Stromal cell of bone marrow (primary cell): Measurements from ENCODE around the gene EFCAB13.
"Not testable (repeated sequence)": the region's sequence is repeated elsewhere in the genome, so short reads cannot be mapped to it uniquely, and the experiment has no call there.

Experiments used
- DNase-seq: peaks from one replicate; pipeline ENCODE4 v3.0.0-alpha.2; 2012; ENCODE audit warnings: low read depth

EFCAB13 gene

GRCh38 chr17:47325176-47325575 lies 1.4 kb downstream of the EFCAB13 start:
- no peak for DNase-seq

- DNase-seq, result no peak
These were observed 6.8 kb downstream of the EFCAB13 start for GRCh38 chr17:47330548-47330947.

GRCh38 chr17:47332287-47332686 lies 8.5 kb downstream of the EFCAB13 start:
- no peak for DNase-seq

GRCh38 chr17:47335101-47335936 lies 11.6 kb downstream of the EFCAB13 start:
- no peak for DNase-seq

DNA sequence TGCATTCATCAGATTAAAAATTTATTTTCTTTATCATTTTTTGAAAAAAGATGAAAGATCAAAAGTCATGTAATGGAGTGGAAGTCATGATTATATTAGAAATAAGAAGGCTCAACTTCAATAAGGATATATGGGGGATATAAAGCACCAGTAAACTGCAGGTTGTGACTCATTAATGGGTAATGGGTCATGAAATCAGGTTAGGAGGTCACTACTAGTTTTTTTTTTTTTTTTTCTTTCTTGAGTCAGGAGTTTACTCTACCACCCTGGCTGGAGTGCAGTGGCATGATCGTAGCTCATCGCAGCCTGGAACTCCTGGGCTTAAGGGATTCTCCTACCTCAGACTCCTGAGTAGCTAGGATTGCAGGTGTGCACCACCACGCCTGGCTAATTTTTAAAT lies 14.3 kb downstream of the EFCAB13 start:
- DNase-seq, result no peak

- DNase-seq, result no peak
These were observed 29.1 kb downstream of the EFCAB13 start for GRCh38 chr17:47352848-47353247.

GRCh38 chr17:47358652-47359051 lies 34.9 kb downstream of the EFCAB13 start:
- no peak for DNase-seq

DNA sequence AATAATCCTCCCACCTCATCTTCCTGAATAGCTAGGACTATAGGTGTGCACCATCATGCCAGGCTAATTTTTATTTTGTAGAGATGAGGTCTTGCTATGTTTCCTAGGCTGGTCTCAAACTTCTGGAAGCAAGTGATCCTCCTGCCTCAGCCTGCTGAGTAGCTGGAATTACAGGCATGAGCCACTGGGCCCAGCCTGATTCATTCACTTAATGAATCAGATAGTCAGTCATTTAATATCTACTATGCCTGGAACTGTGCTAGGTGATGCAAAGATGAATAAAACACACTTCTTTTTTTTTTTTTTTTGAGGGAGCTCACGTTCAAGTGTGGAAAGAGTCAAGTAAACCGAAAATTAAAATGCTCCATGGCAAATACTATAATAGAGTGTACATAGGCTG lies 39.4 kb downstream of the EFCAB13 start:
- DNase-seq, result no peak

DNA sequence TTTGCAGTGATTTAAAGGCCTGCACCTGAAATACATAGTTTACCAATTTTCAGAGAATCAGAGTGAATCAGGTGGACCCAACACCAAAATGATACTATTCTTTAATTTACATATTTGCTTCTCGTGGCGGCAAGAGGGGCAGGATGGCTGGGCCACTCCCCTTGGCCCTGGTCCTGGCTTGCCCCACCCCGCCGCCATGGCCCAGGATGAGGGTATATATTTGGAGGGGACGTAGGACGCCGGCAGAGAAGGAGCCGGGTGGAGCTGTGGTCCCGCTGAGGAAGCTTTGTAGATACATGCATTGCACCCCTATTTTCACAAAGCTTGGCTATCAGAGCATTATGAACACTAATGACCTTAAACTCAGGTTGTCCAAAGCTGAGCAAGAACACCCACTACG lies 43.5 kb downstream of the EFCAB13 start:
- no peak for DNase-seq

DNA sequence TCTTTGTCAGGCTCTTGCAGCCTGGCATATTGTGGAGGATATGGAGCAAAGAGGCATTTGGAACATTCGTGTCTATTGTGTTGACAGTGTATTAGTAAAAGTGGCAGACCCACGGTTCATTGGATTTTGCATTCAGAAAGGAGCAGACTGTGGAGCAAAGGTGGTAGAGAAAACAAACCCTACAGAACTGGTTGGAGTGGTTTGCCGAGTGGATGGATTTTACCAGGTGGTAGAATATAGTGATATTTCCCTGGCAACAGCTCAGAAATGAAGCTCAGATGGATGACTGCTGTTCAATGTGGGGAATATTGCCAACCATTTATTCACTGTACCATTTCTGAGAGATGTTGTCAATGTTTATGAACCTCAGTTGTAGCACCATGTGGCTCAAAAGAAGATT lies 44.5 kb downstream of the EFCAB13 start:
- no peak for DNase-seq

DNA sequence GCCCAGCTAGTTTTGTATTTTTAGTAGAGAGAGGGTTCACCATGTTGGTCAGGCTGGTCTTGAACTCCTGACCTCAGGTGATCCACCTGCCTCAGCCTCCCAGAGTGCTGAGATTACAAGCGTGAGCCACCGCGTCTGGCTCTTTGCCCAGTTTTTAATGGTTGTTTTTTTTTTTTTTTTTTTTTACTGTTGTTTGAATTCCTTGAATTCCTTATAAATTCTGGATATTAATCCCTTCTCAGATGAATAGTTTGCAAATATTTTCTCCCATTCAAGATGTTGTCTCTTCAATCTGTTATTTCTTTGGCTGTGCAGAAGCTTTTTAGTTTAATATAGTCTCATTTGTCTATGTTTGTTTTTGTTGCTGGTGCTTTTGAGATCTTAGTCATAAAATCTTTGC lies 47.1 kb downstream of the EFCAB13 start:
- DNase-seq, result not testable (repeated sequence)

GRCh38 chr17:47373002-47373401 lies 49.2 kb downstream of the EFCAB13 start:
- DNase-seq, result no peak

DNA sequence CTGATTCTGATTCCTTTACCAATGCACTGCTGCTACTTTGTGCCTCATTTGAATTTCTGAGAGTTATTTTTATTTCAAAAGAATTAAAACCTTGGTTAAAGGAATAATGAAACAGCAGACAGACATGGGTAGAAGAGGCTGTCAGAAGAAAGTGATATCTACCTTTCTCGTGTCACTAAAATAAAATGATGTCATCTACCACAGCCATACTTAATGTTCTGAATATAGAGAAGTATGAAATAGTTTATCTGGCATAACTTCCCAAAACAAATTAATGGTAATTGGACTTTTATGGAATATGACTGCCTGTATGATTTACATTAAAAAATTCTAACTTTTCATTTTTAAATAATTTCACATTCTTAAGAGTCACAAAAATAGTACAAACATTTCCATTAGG lies 52.5 kb downstream of the EFCAB13 start:
- DNase-seq, result no peak

DNA sequence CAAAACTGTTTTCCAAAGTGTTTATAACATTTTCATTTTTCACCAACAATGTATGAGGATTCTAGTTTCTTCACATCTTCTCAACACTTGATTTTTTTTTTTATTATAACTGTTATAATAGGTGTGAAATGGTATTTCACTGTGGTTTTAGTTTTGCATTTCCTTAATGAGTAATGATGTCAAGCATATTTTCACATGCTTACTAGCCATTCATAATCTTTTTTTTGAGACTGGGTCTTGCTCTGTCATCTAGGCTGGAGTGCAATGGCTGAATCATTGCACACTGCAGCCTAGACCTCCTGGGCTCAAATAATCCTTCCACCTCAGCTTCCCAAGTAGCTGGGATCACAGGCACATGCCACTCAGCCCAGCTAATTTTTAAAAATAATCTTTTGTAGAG lies 65.1 kb downstream of the EFCAB13 start:
- DNase-seq, result no peak

DNA sequence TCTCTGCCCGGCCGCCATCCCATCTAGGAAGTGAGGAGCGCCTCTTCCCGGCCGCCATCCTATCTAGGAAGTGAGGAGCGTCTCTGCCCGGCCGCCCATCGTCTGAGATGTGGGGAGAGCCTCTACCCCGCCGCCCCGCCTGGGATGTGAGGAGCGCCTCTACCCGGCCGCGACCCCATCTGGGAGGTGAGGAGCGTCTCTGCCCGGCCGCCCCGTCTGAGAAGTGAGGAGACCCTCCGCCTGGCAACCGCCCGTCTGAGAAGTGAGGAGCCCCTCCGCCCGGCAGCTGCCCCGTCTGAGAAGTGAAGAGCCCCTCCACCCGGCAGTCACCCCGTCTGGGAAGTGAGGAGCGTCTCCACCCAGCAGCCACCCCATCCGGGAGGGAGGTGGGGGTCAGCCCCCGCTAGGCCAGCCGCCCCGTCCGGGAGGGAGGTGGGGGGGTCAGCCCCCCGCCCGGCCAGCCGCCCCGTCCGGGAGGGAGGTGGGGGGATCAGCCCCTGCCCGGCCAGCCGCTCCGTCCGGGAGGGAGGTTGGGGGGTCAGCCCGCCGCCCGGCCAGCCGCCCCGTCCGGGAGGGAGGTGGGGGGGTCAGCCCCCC lies 73.9 kb downstream of the EFCAB13 start:
- DNase-seq, result not testable (repeated sequence)

GRCh38 chr17:47400333-47400732 lies 76.6 kb downstream of the EFCAB13 start:
- no peak for DNase-seq

DNA sequence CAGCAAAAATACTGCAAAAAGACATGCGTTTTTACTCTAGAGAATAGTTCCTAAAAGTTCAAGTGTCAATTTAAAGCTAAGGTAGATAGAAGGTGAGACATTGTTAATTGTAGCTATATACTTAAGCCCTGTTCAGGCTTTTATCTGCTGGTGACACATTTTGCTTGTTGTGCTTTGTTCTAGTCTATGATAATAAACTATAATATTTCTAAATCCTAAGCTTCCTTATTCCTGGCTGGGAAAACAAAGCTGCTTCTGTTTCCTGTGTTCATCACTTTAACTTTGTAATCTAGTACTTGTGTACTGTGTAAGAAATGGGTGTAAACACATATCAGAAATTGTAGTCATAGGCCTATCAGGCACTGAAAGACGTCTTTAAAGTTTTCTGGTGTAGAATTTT lies 77.3 kb downstream of the EFCAB13 start:
- no peak for DNase-seq

- no peak for DNase-seq
These were observed 80.3 kb downstream of the EFCAB13 start for GRCh38 chr17:47404006-47404405.

DNA sequence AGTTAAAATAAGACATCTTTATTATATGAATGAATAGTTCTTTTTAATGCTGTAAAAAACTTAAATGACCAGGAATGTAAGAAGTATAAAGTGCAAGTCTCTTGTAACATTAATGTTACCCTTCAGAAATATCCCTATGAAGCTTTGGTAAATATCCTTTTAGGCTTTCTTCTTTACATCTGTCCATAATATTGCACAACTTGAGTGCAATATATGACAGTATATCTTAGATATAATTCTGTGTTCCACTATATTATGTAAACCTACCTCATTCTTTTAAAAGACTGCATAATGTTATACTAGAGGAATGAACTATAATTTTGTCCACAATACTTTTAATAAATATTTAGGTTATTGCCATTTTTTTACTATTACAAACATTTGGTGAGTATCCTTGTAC lies 81.1 kb downstream of the EFCAB13 start:
- DNase-seq, result no peak

- DNase-seq, result peak; percentile 10
These were observed 90.1 kb downstream of the EFCAB13 start for GRCh38 chr17:47413872-47414271.

- no peak for DNase-seq
These were observed 90.9 kb downstream of the EFCAB13 start for GRCh38 chr17:47414612-47415011.

DNA sequence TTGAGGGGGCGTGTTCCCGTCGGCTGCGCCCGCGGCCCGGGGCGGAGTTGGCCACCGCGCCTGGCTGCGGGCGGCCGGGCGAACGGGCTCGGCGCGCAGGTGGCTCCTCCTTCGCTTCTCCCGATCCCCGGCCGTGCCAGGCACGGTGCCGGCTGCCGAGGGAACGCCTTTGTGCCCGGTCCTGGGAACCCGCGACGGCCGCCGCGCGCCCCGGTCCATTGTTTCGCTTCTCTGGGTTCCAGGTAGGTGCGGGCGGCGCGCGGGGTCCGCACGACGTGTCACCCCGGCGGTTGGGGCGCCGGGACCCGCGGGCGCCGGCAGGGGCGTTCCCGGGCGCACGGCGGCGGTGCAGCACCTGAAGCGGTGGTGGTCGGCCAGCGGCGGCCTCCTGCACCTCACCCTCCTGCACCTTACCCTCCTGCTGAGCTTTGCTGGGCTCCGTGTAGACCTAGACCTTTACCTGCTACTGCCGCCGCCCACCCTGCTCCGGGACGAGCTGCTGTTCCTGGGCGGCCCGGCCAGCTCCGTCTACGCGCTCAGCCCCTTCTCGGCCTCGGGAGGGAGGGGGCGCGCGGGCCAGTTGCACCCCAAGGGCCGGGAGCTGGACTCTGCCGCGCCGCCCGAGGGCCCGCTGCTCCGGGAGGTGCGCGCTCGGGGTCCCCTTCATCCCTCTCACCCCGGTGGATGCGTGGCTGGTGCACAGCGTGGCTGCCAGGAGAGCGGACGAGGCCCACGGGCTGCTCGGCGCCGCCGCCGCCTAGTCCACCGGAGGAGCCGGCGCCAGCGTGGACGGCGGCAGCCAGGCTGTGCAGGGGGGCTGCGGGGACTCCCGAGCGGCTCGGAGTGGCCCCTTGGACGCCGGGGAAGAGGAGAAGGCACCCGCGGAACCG lies 99.9 kb downstream of the EFCAB13 start:
- DNase-seq, result no peak

DNA sequence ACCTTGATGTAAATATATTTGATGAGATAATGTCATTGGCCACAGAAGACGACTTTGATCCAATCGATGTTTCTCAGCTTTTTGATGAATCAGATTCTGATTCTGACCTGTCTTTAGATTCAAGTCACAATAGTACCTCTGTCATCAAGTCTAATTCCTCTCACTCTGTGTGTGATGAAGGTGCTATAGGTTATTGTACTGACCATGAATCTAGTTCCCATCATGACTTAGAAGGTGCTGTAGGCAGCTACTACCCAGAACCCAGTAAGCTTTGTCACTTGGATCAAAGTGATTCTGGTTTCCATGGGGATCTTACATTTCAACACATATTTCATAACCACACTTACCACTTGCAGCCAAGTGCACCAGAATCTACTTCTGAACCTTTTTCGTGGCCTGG lies 101.5 kb downstream of the EFCAB13 start:
- not testable (repeated sequence) for DNase-seq
